Activated gamma-delta T cell (primary cell): ENCODE results near the gene OTULIN.
A peak's percentile ranks its signal among the peaks of the same experiment; 100 is the strongest.

Experiments
- DNase-seq: peaks from one replicate; lab custom pipeline; 2025; lab: John Stamatoyannopoulos, UW
- total RNA-seq, 2 donors: gene quantifications; one replicate each; lab custom pipeline; 2026; lab: John Stamatoyannopoulos, UW

Gene OTULIN
- 117 to 147 reads per million in 2 donors for total RNA-seq

- DNase-seq = peak; percentile 88
These were observed at the start of gene OTULIN for GRCh38 chr5:14664270-14665100. TSS of gene OTULIN (plus strand) at chr5:14664718. CDS start at chr5:14664826, 108 bp downstream.

- DNase-seq = no peak
These were observed 49.2 kb upstream of the OTULIN start for GRCh38 chr5:14615365-14615764.

- DNase-seq = no peak
These were observed 47.1 kb upstream of the OTULIN start for GRCh38 chr5:14617441-14617840.

GRCh38 chr5:14627270-14627669, 37.2 kb upstream of the OTULIN start:
- no peak for DNase-seq

- no peak for DNase-seq
These were observed 36.2 kb upstream of the OTULIN start for GRCh38 chr5:14628346-14628745.

GRCh38 chr5:14630671-14631070, 33.8 kb upstream of the OTULIN start:
- DNase-seq = no peak

GRCh38 chr5:14635656-14636055, 28.9 kb upstream of the OTULIN start:
- DNase-seq = no peak

GRCh38 chr5:14640765-14641164, 23.8 kb upstream of the OTULIN start:
- DNase-seq = no peak

- no peak for DNase-seq
These were observed 19.8 kb upstream of the OTULIN start for GRCh38 chr5:14644623-14645237.

GRCh38 chr5:14650052-14650451, 14.5 kb upstream of the OTULIN start:
- no peak for DNase-seq

- no peak for DNase-seq
These were observed 9.3 kb upstream of the OTULIN start for GRCh38 chr5:14655146-14655741.

- no peak for DNase-seq
These were observed 7.6 kb upstream of the OTULIN start for GRCh38 chr5:14656898-14657297.

- no peak for DNase-seq
These were observed 4.5 kb upstream of the OTULIN start for GRCh38 chr5:14659821-14660607.

GRCh38 chr5:14660833-14661232, 3.7 kb upstream of the OTULIN start:
- DNase-seq = no peak

GRCh38 chr5:14662721-14663260, 1.7 kb upstream of the OTULIN start:
- no peak for DNase-seq

GRCh38 chr5:14663734-14664269, 716 bp upstream of the OTULIN start:
- peak; percentile 10 for DNase-seq

GRCh38 chr5:14665101-14665822, 744 bp downstream of the OTULIN start:
- peak; percentile 18 for DNase-seq

- peak; percentile 5 for DNase-seq
These were observed 1.4 kb downstream of the OTULIN start for GRCh38 chr5:14665949-14666348.

GRCh38 chr5:14666357-14666756, 1.8 kb downstream of the OTULIN start:
- DNase-seq = no peak

- DNase-seq = no peak
These were observed 2.8 kb downstream of the OTULIN start for GRCh38 chr5:14667290-14667689.

- no peak for DNase-seq
These were observed 3.3 kb downstream of the OTULIN start for GRCh38 chr5:14667770-14668169.
